Activated T-helper 1 cell treated with Interleukin-2 at 50 U/mL for 16 hours (primary cell): Measurements from ENCODE around the gene LRMDA.

ENCODE experiments used
- DNase-seq: peaks from one replicate; pipeline ENCODE4 v3.0.0-alpha.2; 2020; ENCODE audit warnings: low read depth

Gene LRMDA

DNA sequence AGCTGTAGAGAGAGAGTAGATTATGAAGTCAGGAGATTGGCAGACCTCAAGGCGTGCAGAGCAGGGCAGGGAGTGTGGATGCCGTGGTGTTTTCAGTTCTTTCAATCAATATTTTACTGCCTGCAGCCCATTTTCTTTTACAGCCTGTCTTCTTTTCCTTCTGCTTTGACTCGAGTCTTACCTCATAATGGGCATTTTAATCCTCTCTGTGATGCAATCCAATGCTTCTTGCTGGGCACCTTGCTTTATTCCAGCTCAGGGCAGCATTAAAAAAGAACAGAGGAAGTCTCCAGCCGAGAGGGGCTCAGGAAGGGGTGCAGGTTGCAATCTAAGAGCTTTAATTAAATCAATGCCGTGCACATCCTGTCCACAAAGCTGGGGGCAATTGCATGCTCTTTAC lies 839.0 kb downstream of the LRMDA start:
- no peak for DNase-seq

DNA sequence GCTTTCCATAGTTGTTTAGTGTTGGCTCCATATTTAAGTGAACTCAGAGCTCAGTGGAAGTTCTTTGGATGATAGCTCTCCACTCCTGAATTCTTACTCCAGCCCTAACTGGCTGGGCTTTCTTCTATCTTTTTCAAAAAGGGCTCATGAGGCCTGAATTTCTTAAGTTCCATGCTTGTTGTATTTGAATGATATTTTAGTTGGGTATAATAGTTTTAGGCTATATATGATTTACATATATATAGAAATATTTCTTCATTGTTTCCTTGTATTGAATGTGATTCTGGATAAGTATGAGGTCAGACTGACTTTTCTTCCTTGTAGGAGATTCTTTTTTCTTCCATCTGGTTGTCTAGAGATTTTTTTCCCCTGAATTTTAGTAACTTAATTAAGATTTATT lies 843.5 kb downstream of the LRMDA start:
- no peak for DNase-seq

DNA sequence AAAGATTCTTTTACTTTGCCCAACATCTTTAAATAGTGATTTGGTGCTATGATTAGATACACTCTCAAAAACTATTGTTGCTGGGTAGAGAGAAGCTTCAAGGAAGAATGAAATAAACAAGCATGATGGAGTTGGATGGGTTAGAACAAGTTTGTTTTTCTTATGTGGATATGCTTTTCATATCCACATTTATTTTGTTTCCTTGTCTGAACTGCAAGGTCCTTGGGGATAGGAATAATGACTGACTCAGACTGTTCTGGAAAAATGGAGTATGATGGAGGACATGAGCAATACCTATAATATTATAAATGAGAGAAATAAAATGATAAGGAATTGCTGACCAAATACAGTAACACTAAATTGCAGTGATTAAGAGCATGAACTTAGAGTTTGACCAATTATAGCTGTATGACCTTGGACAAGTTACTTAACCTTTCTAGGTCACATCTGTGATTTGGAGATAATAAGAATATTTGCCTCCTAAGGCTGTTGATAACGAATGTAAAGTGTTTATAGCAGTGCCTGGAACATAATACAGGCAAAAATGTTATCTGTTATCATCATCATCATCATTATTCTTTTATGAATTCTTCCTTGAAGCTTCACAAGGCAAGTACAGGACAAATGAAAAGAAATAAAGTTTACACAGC lies 847.5 kb downstream of the LRMDA start:
- no peak for DNase-seq

DNA sequence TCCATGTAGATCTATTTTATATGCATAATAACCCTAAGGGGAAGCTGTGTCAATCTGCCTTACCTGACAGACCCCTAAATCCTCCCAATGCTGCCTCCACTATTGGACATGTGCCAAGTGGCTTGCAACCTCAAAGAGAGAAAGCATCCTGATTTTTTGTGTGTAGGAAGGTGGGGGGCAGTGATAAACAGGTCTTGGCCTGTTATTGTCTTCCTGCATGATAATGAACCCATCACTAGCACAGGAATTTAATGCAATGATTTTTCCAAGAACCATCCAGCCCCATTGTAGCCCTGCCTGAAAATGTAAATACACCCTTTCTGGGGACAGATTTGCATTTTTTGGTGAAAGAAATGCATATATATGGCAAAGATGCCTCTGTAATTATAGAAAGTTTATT lies 850.2 kb downstream of the LRMDA start:
- DNase-seq, result no peak

DNA sequence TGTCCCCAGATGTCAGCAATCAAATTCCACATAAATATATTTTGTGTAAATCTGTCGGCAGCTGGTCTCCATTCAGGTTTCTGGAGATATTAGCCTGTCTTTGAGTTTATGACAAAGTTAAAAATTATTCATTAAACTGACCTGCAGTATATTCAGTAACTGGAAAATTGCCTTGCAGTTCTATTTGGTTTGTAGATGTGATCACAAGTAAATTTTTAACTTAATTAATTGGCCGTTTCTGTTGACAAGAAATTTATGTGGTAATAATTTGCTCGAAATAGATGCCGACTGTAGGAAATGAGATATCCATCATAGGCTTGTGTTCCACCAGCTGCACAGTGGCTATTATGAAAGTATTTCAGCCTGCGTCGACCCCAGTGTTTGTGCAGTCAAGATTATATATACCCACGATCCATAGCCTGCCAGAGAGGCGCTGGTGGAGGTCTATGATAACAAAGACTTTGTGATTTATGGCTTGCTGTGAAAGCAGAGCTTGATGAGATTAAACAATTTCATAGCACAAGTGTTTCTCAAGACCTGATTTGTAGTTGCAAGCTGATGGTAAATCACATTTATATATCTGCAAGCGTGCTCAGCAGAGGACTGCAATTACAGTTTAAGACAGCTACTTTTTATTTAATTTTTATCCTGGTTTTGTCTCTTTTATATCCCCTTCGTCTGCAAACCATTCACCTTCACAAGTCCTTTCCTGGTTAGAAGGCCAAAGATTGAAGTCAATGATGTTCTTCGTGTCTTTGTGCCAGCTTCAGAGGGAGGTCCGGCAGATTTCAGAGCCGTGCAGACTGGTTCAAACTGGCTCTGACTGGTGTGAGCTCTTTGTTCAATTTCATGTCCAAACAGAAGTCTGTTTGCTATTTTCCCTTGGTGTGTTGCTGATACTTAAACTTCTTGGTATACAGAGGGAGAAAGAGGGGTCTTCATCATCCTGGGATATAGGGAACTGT lies 850.9 kb downstream of the LRMDA start:
- DNase-seq, result no peak

DNA sequence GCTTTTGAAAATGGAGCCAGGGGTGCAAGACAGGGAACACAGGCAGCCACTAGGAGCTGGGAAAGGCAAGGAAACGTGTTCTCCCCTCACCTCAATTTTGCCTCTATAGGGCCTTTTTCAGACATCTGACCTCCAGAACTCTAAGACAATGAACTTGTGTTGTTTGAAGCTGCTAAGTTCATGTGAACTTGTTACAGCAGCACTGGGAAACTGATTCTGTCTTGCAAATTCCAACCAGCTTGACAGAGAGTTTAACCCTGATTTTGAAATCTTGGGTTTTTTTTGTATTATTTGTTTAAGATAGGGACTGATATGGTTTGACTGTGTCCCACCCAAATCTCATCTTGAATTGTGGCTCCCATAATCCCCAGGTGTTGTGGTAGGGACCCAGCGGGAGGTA lies 852.9 kb downstream of the LRMDA start:
- DNase-seq, result no peak

DNA sequence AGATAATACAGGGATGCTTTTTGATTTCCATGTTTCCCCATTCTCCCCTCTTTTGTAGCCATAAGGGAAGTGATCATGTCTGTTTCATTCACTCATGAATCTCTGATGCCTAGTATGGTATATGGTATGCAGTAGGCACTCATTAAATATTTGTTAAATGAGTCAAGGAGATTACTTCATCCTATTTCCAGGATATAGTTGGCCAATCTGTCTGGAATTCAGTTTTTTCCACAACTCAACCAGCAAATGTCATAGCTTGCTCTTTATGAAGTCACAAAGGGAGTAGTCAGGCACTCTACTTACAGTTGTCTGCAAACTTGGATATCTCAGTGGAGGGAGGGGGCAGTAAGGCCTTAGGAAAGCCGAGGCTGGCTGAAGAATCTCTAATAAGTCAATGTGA lies 853.6 kb downstream of the LRMDA start:
- no peak for DNase-seq

DNA sequence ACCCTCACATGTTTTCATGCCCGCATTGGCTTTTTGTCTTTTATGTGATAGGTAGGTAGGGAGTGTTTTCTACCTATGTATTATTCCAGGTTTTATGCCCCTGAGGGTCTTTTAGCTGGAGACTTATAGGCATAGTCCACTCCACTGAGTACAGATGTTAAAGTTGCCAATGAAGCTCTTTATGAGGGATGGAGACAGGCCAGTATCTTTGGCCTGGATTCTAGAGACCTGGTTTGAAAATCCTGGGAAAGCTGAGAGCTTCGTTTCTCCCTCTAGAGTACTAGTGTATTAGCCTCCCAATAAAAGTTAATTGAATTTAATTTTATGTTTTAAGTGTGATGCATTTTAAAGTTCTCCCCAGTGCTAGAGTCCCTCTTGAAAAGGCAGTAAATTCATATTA lies 854.1 kb downstream of the LRMDA start:
- no peak for DNase-seq

DNA sequence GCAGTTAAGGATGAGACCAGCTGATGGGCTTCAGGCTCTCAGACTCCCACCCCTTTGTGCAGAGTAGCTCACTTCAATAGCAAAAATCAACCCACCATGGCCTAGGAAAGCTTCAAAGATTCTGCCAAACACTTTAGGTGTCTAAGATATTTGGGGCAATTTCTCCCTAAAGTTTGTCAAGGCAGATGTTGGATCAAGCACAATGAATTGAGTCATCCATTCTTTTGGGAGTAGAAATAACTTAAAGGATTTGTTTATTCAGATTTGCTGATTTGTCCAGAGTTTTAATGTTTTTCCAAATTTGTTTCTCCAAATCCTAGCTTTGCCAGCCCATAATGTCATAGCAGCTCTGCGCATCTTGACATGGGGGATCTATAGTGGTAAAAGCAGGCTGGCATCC lies 855.1 kb downstream of the LRMDA start:
- DNase-seq, result no peak

DNA sequence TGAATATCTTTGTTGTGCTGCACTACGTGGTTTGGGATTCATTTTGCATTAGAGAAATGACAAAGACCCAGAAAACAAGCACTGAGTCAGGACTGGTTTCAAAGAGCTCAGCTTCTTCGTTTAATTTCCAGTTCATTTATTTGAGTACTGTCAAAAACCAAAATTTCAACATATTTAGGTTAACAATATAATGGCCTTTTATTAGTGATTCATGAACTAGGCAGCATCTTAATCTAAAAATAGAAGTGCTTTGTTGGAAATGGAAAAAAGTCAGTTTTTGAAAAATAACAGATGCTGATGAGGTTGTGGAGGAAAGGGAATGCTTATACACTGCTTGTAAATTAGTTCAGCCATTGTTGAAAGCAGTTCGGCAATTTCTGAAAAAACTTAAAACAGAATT lies 856.4 kb downstream of the LRMDA start:
- no peak for DNase-seq

DNA sequence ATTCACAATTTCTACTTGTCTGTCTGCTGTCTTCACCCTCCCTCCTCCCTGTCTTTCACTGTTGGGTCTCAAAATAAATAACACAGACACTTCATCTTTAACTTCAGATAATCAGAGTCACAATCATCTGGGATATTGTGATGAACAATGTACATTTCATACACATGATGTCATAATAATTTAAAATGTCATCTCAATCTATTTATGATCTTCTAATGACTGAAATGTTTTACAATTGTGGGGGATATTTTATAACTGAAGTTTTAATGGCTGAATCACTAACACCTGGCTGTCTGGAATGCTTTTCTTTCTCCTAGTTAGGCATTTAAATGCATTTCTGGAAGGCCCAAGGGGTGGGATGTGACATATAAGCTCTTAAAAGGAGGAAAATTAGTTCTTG lies 859.8 kb downstream of the LRMDA start:
- no peak for DNase-seq

DNA sequence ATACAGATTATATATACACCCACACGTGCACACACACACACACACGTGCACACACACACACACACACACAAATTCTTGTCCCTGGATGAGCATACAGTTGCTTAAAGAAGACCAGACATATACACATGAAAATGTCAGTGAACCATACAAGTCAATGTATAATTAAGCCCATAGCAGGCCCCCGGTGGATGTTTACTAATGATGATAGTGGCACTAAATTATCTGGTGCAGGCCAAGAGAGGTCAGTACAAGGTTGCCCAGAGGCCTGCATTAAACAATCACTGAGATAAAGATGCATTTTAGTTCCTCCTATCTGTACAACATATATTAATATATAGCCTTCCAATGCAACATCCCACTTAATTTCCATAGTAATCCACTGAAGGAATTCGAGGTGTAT lies 860.5 kb downstream of the LRMDA start:
- no peak for DNase-seq

DNA sequence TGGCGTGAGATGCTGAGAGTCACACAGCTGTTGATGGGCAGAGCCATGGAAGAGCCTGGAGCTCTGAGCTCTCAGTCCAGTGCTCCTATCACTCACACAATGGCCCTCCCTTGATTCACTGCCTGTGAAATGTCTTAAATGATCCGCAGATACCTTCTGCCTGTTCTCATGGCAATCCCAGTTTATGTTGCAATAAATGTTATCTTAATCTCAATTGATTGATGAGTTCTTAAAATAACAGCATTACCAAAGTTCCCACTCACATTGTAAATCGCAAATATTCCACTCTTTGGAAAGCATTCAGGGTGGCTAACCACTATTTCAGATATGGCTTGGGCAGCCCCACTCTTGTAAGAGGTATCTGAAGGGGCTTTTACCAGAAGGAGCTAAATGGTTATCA lies 865.5 kb downstream of the LRMDA start:
- DNase-seq, result no peak

DNA sequence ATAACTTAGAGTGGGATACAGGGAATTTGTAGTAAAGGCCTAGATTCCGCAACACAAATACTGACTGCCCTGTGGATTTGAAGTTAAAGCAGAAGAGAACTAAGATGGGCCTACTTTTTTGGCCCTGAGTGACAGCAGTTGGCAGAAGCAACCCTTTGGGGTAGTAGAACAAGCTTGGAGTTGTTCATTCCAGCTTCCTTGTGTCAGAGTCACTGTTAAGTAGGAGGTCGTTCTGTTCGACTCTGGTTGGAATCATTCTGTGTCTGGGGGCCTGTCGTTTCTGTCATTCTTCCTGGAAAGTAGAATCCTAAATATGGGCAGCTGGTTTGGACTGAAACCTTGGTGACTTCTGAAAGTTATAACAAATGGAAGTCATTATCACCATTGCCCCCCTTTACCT lies 865.9 kb downstream of the LRMDA start:
- no peak for DNase-seq

DNA sequence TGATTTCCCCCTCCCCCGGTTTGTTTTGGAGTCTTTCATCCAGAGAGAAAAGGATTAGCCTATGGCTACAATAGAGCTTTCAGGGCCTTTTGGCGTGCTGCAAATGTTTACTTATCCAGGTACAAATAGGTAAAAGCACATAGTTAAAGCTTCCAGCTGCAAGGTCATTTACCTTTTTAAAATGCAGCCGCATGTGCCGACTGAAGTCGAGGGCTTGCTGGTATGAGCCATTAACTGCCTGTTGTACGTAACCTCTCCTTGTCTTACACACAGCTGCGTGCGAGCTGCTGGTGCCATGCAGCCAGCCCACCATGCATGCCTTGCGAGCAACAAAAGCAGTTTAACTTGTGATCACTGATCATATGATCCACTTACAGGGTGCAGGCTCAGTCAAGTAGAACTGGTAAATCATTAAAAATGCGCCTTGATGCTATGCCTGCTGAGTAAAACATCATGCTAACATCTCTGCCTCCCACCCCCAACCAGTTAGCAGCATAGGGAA lies 866.4 kb downstream of the LRMDA start:
- no peak for DNase-seq

DNA sequence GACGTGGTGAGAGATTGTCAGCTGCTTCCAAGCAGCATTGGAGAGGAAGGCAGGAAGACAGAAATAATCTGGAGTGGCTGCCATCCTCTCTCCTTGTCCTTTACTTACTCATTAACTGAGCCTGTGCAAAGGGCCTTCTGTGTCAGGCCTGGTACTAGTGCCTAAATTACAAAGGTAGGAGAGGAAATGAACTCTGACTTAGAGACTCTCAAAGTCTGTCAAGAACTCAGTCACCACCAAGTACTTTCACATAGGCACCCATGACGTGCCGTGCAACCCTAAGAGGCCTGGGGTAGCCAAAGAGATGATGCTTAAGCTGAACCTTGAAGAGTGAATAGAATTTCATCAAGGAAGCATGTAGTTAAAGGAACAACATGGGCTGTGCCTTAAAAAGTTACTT lies 866.9 kb downstream of the LRMDA start:
- DNase-seq, result no peak

DNA sequence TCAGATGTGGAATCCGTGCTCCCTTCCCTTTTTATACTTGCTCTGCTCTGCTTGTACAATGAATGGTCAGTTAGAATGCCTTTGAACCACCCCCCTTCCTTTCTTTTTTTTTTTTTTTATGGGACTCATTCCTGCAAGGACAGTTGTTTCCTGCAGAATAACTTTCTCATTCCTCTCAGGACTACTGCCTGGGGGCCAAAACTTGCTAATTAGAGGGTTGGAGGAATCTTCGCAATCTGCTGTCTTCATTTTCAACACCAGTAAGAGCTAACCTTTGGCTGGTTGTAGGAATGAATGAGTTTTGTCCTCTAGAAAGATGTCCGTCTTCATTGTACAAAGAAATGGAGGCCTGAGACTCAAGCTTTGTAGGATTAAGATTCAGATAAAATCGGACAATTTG lies 868.1 kb downstream of the LRMDA start:
- no peak for DNase-seq

DNA sequence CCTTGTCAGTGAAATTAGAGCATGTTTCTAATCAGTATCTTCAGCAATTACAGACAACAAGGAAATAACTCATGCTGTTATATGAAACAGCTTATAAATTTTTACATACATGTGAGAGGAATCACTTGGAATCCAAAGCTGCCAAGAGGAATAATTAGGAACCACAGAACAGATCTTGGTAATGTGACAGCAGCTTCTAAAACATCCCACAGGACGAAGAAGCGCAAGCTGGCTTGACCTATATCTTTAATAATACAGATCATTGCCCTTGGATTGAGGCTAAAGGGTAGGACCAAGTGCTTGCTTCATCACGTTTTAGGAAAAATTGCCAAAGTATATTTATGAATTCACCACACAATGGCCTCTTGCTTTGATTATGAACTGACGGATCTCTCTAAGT lies 869.8 kb downstream of the LRMDA start:
- DNase-seq, result no peak

DNA sequence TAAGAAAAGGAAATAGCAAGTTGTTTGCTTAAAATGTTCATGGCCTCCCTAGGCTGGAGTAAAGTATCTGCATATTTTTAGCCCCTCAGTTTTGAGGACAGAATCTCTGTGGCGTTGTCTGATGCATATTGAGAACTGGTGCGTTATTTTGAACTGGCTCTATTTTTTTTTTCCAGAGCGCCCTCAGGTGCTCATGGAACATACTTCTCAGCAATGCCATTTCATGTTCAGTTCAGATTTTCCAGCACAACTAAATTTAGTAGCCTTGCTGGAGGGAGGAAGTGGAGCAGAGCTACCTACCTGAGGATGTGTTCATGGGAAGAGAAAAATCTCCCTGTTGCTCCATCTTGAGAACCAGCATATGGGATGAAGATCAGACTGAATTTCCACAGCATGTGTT lies 870.5 kb downstream of the LRMDA start:
- no peak for DNase-seq

DNA sequence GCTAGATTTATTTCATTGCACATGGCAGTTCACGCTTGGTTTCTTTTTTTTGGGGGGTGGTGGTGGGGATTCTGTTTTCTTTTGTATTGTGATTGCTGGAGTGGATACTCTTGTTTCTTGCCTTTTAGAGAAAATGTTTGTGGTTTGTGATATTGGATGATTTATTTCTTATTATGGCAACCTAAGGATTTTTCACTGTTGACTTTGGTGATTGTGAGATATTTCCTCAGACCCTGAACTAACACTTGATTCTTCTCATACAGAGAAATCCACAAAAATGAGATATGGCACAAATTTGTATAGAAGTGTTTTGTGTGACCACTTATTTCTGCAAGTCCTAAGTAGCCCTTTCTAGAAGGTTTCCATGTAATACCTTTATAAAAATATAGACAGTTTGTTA lies 871.1 kb downstream of the LRMDA start:
- DNase-seq, result no peak

DNA sequence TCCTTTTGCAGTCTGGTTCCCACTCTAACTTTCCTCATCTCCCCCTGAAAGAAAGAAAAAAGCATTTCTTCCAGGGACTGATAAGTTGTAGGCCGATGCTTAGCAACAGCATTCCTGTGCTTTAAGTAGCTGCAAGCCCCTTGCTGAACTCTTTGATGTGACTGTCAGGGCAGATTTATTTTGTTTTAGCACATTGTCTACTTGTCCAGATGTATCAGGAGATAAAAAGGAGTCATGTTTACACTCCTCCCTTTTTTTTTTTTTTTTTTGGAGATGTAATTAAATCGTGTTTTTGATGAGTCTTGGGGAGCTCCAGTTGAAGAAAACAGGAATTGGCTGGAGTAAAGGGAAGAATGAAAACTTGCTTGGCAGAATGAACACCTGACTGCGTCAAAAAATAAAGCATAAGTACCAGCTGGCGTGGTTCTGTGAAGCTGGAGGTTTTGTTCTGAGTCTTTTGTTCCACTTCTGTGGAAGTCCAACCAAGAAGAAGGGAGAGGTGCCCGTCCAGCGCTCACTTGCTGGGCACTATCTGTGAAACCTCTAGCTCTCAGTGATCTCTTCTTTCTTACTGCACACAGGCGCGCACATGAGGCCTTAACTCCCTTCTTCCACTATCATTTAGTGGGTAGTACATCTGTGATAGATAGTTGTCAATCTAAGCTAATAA lies 871.7 kb downstream of the LRMDA start:
- DNase-seq, result no peak

DNA sequence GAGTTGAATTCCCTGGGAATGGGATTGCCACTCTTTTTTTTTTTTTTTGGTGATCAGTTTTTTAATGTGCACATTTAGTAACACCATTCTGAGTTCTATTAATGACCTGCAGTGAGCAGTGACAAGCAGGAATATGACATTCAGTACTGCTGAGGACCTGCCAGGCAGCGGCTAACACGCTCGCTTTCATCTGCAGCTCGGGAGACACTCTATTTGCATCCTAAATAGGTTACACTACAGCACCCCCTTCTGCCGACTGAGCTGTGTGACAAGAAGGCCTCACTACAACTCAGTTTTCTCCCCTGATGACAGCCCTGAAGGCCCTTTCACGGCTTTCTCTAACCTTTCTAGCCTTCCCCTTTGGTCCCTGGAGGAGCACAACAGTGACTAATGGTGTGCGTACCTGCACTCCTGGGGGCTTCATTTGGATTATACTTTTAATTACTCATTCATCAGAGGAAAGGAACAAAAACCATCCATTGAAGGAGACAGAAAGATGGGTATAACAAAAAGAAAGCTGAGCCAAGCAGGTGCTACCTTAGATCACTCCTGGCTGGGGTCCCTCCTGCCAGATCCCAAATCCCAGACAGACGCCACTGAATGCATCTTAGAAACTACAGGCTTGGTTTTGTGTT lies 872.4 kb downstream of the LRMDA start:
- DNase-seq, result no peak
